GM23338 (cell line): ENCODE measurements around the gene AKT1S1. TPM values are rescaled to one million over a fixed set of nuclear protein-coding genes. Genes with fewer than 3 reads are reported as not detected.

Source experiments
- ATAC-seq: fragments of 200-7000 bp; cut with Tn5 transposase; 3 replicates; pipeline ENCODE4 v1.9.1; 2020
- DNase-seq: peaks from one replicate; pipeline ENCODE4 v3.0.0-alpha.2; 2015; ENCODE audit warnings: low spot score
- H2AFZ ChIP-seq: fragments of 200-600 bp; sonication (generic); 2 replicates; pipeline ENCODE4 v1.8.0; 2016; ENCODE audit warnings: antibody characterized with exemption, mild to moderate bottlenecking, moderate library complexity
- H3F3A ChIP-seq: fragments of 200-600 bp; sonication (generic); replicated peaks from 2 replicates; pipeline ENCODE4 v1.8.0; 2017; ENCODE audit warnings: antibody characterized with exemption, mixed run types, low read depth
- H3K27ac ChIP-seq: fragments of 200-600 bp; sonication (generic); 2 replicates; pipeline ENCODE4 v1.6.1; 2016; ENCODE audit warnings: low read depth
- H3K27me3 ChIP-seq: fragments of 200-600 bp; sonication (generic); 2 replicates; pipeline ENCODE4 v1.8.0; 2016; ENCODE audit warnings: mild to moderate bottlenecking, mixed run types, moderate library complexity; ENCODE audit not compliant: insufficient read depth
- H3K36me3 ChIP-seq: fragments of 200-600 bp; sonication (generic); 2 replicates; pipeline ENCODE4 v1.8.0; 2016; ENCODE audit warnings: mild to moderate bottlenecking; ENCODE audit not compliant: insufficient read depth
- H3K4me1 ChIP-seq: fragments of 200-600 bp; sonication (generic); 2 replicates; pipeline ENCODE4 v1.8.0; 2016; ENCODE audit warnings: mild to moderate bottlenecking, moderate library complexity; ENCODE audit not compliant: insufficient read depth
- H3K4me2 ChIP-seq: fragments of 200-600 bp; sonication (generic); 2 replicates; pipeline ENCODE4 v1.7.1; 2017; ENCODE audit warnings: mixed run types
- H3K4me3 ChIP-seq: fragments of 200-600 bp; sonication (generic); 2 replicates; pipeline ENCODE4 v1.6.1; 2016; ENCODE audit warnings: mixed run types
- H3K79me2 ChIP-seq: fragments of 200-600 bp; sonication (generic); replicated peaks from 2 replicates; pipeline ENCODE4 v1.8.0; 2017; ENCODE audit warnings: mild to moderate bottlenecking; ENCODE audit not compliant: insufficient read depth
- H3K9me2 ChIP-seq: fragments of 200-600 bp; sonication (generic); 2 replicates; pipeline ENCODE4 v1.8.0; 2017; ENCODE audit not compliant: insufficient read depth
- H4K20me1 ChIP-seq: fragments of 200-600 bp; sonication (generic); replicated peaks from 2 replicates; pipeline ENCODE4 v1.8.0; 2017; ENCODE audit warnings: mild to moderate bottlenecking; ENCODE audit not compliant: insufficient read depth
- H3K27ac Mint-ChIP-seq: 2 replicates; pipeline ENCODE4 v1.8.0; 2020; ENCODE audit warnings: inconsistent platforms, mild to moderate bottlenecking, moderate library complexity, mixed read lengths
- H3K27me3 Mint-ChIP-seq: 3 replicates; pipeline ENCODE4 v1.8.0; 2022; ENCODE audit warnings: low read depth, mild to moderate bottlenecking, moderate library complexity, mixed read lengths, inconsistent platforms; ENCODE audit not compliant: insufficient read depth, poor library complexity
- H3K36me3 Mint-ChIP-seq: 3 replicates; pipeline ENCODE4 v1.8.0; 2021; ENCODE audit warnings: low read depth, mild to moderate bottlenecking, inconsistent platforms, moderate library complexity, mixed read lengths
- H3K4me1 Mint-ChIP-seq: 3 replicates; pipeline ENCODE4 v1.8.0; 2020; ENCODE audit warnings: mild to moderate bottlenecking, inconsistent platforms, mixed read lengths
- H3K4me3 Mint-ChIP-seq: 3 replicates; pipeline ENCODE4 v1.8.0; 2021; ENCODE audit warnings: moderate library complexity, mild to moderate bottlenecking, inconsistent platforms, mixed read lengths
- H3K9me3 Mint-ChIP-seq: 3 replicates; pipeline ENCODE4 v1.8.0; 2020; ENCODE audit warnings: moderate library complexity, mild to moderate bottlenecking, inconsistent platforms, mixed read lengths
- CREB1 ChIP-seq: fragments of 250-450 bp; sonication (Bioruptor Pico); IDR thresholded peaks from 2 replicates; pipeline ENCODE4 v1.5.0; 2020; ENCODE audit warnings: low read depth, mild to moderate bottlenecking, moderate library complexity
- EZH2 ChIP-seq: fragments of 200-600 bp; sonication (generic); IDR thresholded peaks from one replicate; pipeline ENCODE4 v1.8.0; 2017; ENCODE audit warnings: antibody characterized with exemption, mild to moderate bottlenecking, low read depth; ENCODE audit not compliant: unreplicated experiment
- EZH2phosphoT487 ChIP-seq: fragments of 200-600 bp; sonication (generic); IDR thresholded peaks from one replicate; pipeline ENCODE4 v1.8.1; 2018; ENCODE audit warnings: antibody characterized with exemption; ENCODE audit not compliant: unreplicated experiment
- JUNB ChIP-seq: IDR thresholded peaks from one replicate; pipeline ENCODE4 v1.6.1; 2016; ENCODE audit warnings: antibody characterized with exemption; ENCODE audit not compliant: unreplicated experiment
- NANOG ChIP-seq: IDR thresholded peaks from 2 replicates; pipeline ENCODE4 v1.6.1; 2016; ENCODE audit warnings: antibody characterized with exemption, borderline replicate concordance
- POLR2AphosphoS5 ChIP-seq: IDR thresholded peaks from 2 replicates; pipeline ENCODE4 v1.6.1; 2016; ENCODE audit warnings: antibody characterized with exemption, low read depth
- REST ChIP-seq: IDR thresholded peaks from one replicate; pipeline ENCODE4 v1.6.1; 2018; ENCODE audit warnings: antibody characterized with exemption; ENCODE audit not compliant: unreplicated experiment
- STAT1 ChIP-seq: IDR thresholded peaks from one replicate; pipeline ENCODE4 v1.6.1; 2016; ENCODE audit warnings: antibody characterized with exemption; ENCODE audit not compliant: unreplicated experiment
- ZNF114 ChIP-seq: fragments of 250-450 bp; sonication (Bioruptor Pico); IDR thresholded peaks from 2 replicates; pipeline ENCODE4 v1.5.0; 2020; ENCODE audit warnings: mild to moderate bottlenecking, moderate library complexity
- ZNF331 ChIP-seq: fragments of 250-450 bp; sonication (Bioruptor Pico); IDR thresholded peaks from 2 replicates; pipeline ENCODE4 v1.5.0; 2020; ENCODE audit warnings: low read depth, mild to moderate bottlenecking, moderate library complexity
- ZNF462 ChIP-seq: fragments of 250-450 bp; sonication (Bioruptor Pico); IDR thresholded peaks from 2 replicates; pipeline ENCODE4 v1.5.0; 2020; ENCODE audit warnings: mild to moderate bottlenecking, moderate library complexity
- polyA plus RNA-seq: library from polyadenylated mRNA; unstranded; fragments of >200 nt; fragmentation: Nextera tagmentation; extraction: Ambion mirVana; gene quantifications from 2 replicates; pipeline ENCODE4 v1.2.1, GENCODE V29; 2016
- total RNA-seq: library from RNA; depleted of rRNA; stranded (reverse); fragments of >200 nt; shearing (Covaris generic); gene quantifications from 2 replicates; pipeline ENCODE4 v1.2.3, GENCODE V29; 2014
- TF ChIP-seq, protein P1 (sequence below), 2 experiments: fragments of 200-600 bp in 1 of 2; sonication (generic) in 1 of 2; conservative IDR thresholded peaks; 2 replicates each; pipeline versions ENCODE4 v1.5.1 to v1.6.1; 2016 to 2017; ENCODE audit warnings: antibody characterized with exemption in 2 of 2, low read depth in 2 of 2, mild to moderate bottlenecking in 2 of 2, moderate library complexity in 1 of 2
- TF ChIP-seq, protein P2 (sequence below): IDR thresholded peaks from 2 replicates; pipeline ENCODE4 v1.6.1; 2016; ENCODE audit warnings: antibody characterized with exemption

Gene AKT1S1
- total and polyA plus RNA-seq, 2 experiments from 2014 or later = 21.5 to 28.6 TPM

DNA sequence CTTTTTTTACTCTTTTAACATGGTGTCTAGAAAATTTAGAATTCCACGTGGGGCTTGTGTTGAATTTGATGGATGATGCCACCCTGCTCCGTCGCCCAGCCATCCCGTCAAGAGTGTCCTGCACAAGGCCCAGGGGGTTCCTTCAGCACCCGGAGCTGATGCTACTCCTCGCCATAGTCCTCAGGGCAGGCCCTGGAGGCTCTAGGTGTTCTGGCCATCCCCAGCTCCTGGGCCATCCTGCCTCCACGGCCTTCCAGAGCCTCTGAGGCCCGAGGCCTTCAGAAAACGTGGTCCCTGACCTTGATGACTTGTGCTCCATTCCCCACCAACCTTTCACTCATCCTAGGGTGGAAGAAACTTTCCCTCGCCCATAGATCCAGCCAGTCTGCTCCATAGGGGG lies 3.3 kb downstream of the AKT1S1 start:
- H3K4me1 ChIP-seq = peaks cover 18% of the 10 kb centered on the region; the same call in 1 of the 2 replicates
- H3K27me3 ChIP-seq = no peaks in the 10 kb centered on the region
- ATAC-seq (no peak), DNase-seq (no peak)
- H3K36me3 Mint-ChIP-seq = peaks cover 21% of the 10 kb centered on the region
- H3K4me3 Mint-ChIP-seq = no peak overlapping the region; the same call in 2 of the 3 replicates
- peaks cover 14% of the 10 kb centered on the region; the same call in 1 of the 2 replicates for H3F3A ChIP-seq
- H3K4me1 Mint-ChIP-seq = peaks cover 27% of the 10 kb centered on the region
- H3K27ac ChIP-seq = no peak overlapping the region
- TF ChIP-seq ZNF114 (CRISPR knock-in tag) (no peak), POLR2AphosphoS5 (no peak), REST (no peak), NANOG (no peak), ZNF462 (CRISPR knock-in tag) (no peak), JUNB (no peak), STAT1 (no peak), ZNF331 (no peak), CREB1 (CRISPR knock-in tag) (no peak), EZH2 (no peak), EZH2phosphoT487 (no peak)
- TF ChIP-seq, protein P1, sequence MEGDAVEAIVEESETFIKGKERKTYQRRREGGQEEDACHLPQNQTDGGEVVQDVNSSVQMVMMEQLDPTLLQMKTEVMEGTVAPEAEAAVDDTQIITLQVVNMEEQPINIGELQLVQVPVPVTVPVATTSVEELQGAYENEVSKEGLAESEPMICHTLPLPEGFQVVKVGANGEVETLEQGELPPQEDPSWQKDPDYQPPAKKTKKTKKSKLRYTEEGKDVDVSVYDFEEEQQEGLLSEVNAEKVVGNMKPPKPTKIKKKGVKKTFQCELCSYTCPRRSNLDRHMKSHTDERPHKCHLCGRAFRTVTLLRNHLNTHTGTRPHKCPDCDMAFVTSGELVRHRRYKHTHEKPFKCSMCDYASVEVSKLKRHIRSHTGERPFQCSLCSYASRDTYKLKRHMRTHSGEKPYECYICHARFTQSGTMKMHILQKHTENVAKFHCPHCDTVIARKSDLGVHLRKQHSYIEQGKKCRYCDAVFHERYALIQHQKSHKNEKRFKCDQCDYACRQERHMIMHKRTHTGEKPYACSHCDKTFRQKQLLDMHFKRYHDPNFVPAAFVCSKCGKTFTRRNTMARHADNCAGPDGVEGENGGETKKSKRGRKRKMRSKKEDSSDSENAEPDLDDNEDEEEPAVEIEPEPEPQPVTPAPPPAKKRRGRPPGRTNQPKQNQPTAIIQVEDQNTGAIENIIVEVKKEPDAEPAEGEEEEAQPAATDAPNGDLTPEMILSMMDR (conservative IDR thresholded peaks at IDR 0.05; ENCODE audit: low read depth in 2 of 2) = no peak
- TF ChIP-seq, protein P2, sequence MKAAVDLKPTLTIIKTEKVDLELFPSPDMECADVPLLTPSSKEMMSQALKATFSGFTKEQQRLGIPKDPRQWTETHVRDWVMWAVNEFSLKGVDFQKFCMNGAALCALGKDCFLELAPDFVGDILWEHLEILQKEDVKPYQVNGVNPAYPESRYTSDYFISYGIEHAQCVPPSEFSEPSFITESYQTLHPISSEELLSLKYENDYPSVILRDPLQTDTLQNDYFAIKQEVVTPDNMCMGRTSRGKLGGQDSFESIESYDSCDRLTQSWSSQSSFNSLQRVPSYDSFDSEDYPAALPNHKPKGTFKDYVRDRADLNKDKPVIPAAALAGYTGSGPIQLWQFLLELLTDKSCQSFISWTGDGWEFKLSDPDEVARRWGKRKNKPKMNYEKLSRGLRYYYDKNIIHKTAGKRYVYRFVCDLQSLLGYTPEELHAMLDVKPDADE = no peak
- H3K27ac Mint-ChIP-seq = no peak overlapping the region
- H4K20me1 ChIP-seq = no peaks in the 10 kb centered on the region; the same call in 1 of the 2 replicates
- no peaks in the 10 kb centered on the region for H3K36me3 ChIP-seq
- peaks cover 24% of the 10 kb centered on the region for H3K79me2 ChIP-seq
- H3K9me3 Mint-ChIP-seq = no peaks in the 10 kb centered on the region; the same call in 1 of the 3 replicates
- H2AFZ ChIP-seq = no peak overlapping the region
- no peaks in the 10 kb centered on the region for H3K9me2 ChIP-seq
- no peak overlapping the region for H3K4me2 ChIP-seq
- H3K4me3 ChIP-seq = no peak overlapping the region
- peaks cover 16% of the 10 kb centered on the region for H3K27me3 Mint-ChIP-seq
